Activated naive CD4-positive, alpha-beta T cell treated with Interleukin-2 at 50 U/mL for 16 hours (primary cell): ENCODE results near the gene TMPRSS7.
"Not testable (repeated sequence)": the region's sequence is repeated elsewhere in the genome, so short reads cannot be mapped to it uniquely, and the experiment has no call there.

ENCODE experiments used
- DNase-seq: peaks from one replicate; pipeline ENCODE4 v3.0.0-alpha.2; 2020

TMPRSS7 gene

GRCh38 chr3:112013058-112013783, 21.3 kb upstream of the TMPRSS7 start:
- peak; percentile 66 for DNase-seq

- DNase-seq = no peak
These were observed 20.8 kb upstream of the TMPRSS7 start for GRCh38 chr3:112013784-112014143.

- DNase-seq = no peak
These were observed 17.4 kb upstream of the TMPRSS7 start for GRCh38 chr3:112017091-112017490.

GRCh38 chr3:112018712-112019111, 15.8 kb upstream of the TMPRSS7 start:
- DNase-seq = no peak

- DNase-seq = no peak
These were observed 14.8 kb upstream of the TMPRSS7 start for GRCh38 chr3:112019716-112020115.

GRCh38 chr3:112020674-112021085, 13.9 kb upstream of the TMPRSS7 start:
- no peak for DNase-seq

GRCh38 chr3:112027142-112027541, 7.4 kb upstream of the TMPRSS7 start:
- no peak for DNase-seq

- no peak for DNase-seq
These were observed 6.7 kb upstream of the TMPRSS7 start for GRCh38 chr3:112027826-112028225.

GRCh38 chr3:112030901-112031300, 3.6 kb upstream of the TMPRSS7 start:
- DNase-seq = no peak

- no peak for DNase-seq
These were observed 2.3 kb upstream of the TMPRSS7 start for GRCh38 chr3:112032098-112032731.

- DNase-seq = no peak
These were observed 705 bp downstream of the TMPRSS7 start for GRCh38 chr3:112035241-112035640.

- not testable (repeated sequence) for DNase-seq
These were observed 2.7 kb downstream of the TMPRSS7 start for GRCh38 chr3:112037194-112037593.

- DNase-seq = no peak
These were observed 4.3 kb downstream of the TMPRSS7 start for GRCh38 chr3:112038863-112039262.

GRCh38 chr3:112041321-112041720, 6.8 kb downstream of the TMPRSS7 start:
- no peak for DNase-seq

GRCh38 chr3:112042842-112043280, 8.3 kb downstream of the TMPRSS7 start:
- no peak for DNase-seq

- peak; percentile 28 for DNase-seq
These were observed 9.2 kb downstream of the TMPRSS7 start for GRCh38 chr3:112043621-112044201.

GRCh38 chr3:112046599-112046998, 12.1 kb downstream of the TMPRSS7 start:
- no peak for DNase-seq

- no peak for DNase-seq
These were observed 12.7 kb downstream of the TMPRSS7 start for GRCh38 chr3:112047264-112047663.

- DNase-seq = no peak
These were observed 14.4 kb downstream of the TMPRSS7 start for GRCh38 chr3:112048911-112049310.

- DNase-seq = no peak
These were observed 18.7 kb downstream of the TMPRSS7 start for GRCh38 chr3:112053229-112053628.

- peak; percentile 33 for DNase-seq
These were observed 22.0 kb downstream of the TMPRSS7 start for GRCh38 chr3:112056451-112056929.

GRCh38 chr3:112059497-112059896, 25.0 kb downstream of the TMPRSS7 start:
- DNase-seq = no peak

- DNase-seq = no peak
These were observed 26.6 kb downstream of the TMPRSS7 start for GRCh38 chr3:112061152-112061551.
